GM12892 (cell line): ENCODE results near the gene PPP2R5B.

Experiments used
- POLR2A ChIP-seq: IDR thresholded peaks from 2 replicates; pipeline ENCODE4 v1.6.1; 2011; ENCODE audit warnings: low read depth, low read length, control low read depth
- POLR2AphosphoS5 ChIP-seq: IDR thresholded peaks from 2 replicates; pipeline ENCODE4 v1.6.1; 2011; ENCODE audit warnings: low read depth, low read length, control low read depth
- TAF1 ChIP-seq: IDR thresholded peaks from 2 replicates; pipeline ENCODE4 v1.6.1; 2011; ENCODE audit warnings: low read depth, mild to moderate bottlenecking, control low read depth, low read length, borderline replicate concordance

GRCh38 chr11:64902102-64902900, 22.2 kb upstream of the PPP2R5B start:
- TF ChIP-seq POLR2A (no peak), TAF1 (no peak), POLR2AphosphoS5 (no peak)
